Medulla oblongata (tissue), 1 donor: ENCODE measurements around the gene SCRN2.

ENCODE experiments used
- DNase-seq: peaks from one replicate; pipeline ENCODE4 v3.0.0-alpha.2; 2015; ENCODE audit errors: extremely low spot score

SCRN2 gene

DNA sequence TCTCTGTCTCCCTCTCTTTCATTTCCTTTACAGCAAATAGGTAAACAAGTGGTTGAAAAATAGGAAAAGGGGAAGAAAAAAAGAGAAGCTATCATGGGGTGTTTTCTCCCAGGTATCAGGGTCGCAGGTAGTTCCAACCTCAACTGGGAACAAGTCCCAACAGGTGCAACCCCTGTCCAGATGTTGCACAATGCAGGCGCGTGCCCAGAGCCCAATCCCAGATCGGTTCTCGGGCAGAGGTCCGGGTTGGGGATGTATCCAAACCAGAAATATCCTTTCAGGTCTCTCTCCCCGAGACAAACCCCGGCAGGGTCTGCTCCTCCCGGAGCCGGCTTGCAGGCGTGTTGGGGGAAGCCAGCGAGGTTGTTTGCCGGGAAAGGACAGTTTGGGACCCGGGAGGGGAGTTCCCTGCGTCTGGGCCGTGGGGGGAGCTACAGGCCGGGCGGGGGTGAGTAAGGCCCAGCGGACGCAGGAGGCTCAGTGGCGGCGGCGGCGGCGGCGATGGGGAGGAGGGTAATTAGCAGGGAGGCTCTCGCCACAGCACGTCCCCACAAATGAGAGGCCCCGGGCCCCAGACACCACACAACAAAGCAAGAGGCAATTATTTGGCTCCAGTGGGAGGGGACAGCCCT, 31.1 kb upstream of the SCRN2 start:
- no peak for DNase-seq

DNA sequence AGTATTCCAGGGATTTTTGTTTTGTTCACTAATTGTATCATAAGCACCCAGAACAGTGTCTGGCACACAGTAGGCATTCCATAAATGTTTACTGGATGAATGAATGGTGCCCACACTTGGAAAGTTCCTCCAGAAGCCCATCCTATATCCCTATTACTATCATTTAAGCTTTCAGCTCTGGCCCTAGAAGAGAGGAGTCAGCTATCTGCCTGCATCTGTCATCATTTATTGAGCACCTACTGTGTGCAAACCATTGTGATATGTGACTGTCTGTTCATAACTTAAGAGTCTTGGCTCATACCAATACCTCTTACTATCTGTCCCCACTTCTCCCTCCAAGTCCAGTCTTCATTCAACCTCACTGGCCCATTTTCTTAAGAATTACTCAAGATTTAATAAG, 30.0 kb upstream of the SCRN2 start:
- DNase-seq: no peak

- DNase-seq: no peak
These were observed 29.0 kb upstream of the SCRN2 start for GRCh38 chr17:47870056-47870455.

DNA sequence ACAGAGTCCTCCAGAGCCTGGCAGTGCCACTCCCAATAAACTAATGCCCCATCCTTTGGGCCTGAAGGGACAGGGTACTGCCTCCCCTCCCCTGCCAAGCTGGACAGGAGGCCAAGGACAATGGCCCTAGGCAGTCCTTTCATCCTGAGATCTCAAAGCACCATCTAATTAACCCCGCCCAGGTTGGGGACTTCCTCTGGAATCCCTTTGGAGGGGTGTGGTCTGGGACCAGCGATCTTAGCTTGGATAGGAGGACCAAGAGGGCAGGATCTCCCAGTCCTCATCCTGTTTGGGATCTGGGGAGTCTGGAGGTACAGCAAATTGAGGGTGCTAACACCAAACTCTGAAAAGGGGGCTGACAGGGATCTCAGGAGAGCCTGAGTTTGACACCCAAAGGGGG, 28.0 kb upstream of the SCRN2 start:
- DNase-seq: no peak

DNA sequence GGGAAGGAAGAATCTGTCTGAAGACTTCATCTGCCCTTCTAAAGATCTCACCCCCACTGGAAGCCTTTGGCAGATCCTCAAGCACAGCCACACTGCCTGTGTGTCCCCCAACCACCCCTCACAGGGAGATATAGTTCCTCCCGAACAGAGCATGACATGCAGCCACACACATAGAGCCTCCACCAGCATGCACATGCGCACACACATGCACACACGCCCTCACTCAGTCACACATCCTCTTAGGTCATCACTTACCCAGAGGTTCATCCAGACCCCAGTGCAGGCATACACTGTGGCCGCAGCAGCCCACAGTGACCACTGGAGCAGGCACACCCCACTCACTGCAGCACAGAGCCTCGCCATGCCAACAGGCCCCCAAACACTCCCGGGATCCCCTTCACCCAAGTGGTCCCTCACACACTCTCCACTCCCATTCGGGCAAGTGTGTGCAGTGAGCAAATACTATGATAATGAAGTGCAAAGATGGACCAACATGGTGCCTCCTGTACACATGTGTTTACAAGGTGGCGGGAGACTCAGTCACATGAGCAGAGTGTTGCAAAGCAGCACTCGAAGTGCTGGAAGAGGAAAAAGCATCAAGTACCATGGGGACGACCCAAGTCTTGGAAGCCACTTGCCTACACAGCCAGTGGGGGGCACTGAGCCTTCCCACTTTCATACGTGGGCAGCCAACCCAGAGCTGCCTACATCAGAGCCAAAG, 26.9 kb upstream of the SCRN2 start:
- DNase-seq: no peak

- no peak for DNase-seq
These were observed 25.9 kb upstream of the SCRN2 start for GRCh38 chr17:47866941-47867340.

- no peak for DNase-seq
These were observed 23.7 kb upstream of the SCRN2 start for GRCh38 chr17:47864791-47865216.

DNA sequence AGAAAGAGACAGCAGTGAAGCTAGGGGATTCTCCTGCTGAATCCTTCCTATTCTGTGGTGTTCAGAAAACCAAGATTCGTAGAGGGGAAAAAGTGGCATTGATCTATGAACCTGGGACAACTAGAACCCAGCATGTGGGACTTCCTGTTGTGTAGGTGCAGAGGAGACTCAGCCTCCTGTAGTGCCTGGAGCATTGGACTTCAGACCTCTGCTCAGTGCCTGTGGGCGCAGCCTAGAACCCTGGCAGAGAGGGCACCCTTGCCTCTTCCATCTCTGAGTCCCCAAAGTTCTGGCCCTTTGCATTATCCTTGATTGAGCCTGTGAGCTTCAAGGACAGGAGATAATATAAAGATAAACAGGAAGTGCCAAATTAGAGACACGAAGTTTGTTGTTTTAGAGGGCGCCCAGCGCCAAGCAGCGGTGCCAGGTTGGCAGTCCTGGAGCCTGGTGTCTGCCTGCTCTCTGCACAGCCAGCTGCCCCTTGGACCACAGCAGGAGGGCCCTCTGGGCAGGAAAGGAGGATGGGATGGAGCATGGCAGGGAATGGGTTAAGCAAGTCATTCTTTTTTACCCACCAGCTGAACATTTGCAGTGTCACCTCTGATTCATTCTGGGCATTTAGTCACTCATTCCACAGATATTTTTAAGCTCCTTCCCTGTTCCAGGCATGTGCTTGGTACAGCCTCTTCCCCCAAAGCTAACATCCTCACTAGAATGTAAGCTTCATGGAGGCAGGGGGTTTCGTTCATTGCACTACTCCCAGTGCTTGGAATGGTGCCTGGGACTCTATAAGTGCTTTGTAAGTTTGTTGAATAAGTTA, 21.8 kb upstream of the SCRN2 start:
- DNase-seq: no peak

GRCh38 chr17:47860386-47860785, 19.3 kb upstream of the SCRN2 start:
- DNase-seq: no peak

GRCh38 chr17:47857551-47858455, 16.7 kb upstream of the SCRN2 start:
- DNase-seq: no peak

GRCh38 chr17:47856830-47857229, 15.8 kb upstream of the SCRN2 start:
- no peak for DNase-seq

GRCh38 chr17:47855737-47856136, 14.7 kb upstream of the SCRN2 start:
- no peak for DNase-seq

DNA sequence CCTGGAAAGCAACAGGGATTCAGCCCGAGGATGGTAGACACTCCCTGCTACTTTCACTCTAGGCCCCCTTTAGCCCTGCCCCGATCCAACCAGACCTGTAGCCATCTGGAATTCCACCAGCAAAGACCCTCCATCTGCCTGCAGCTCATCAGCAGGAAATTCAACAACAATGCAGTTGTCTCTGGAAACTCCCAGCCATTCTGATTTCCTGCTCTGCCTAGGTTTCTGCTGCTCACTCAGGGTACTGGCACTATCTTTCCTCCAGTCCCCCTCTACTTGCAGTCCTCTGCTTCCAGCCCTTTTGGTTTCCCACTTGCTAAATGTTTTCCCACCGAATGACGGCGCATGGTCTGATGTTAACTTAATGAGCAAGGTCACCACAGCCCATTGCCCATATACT, 12.5 kb upstream of the SCRN2 start:
- no peak for DNase-seq

DNA sequence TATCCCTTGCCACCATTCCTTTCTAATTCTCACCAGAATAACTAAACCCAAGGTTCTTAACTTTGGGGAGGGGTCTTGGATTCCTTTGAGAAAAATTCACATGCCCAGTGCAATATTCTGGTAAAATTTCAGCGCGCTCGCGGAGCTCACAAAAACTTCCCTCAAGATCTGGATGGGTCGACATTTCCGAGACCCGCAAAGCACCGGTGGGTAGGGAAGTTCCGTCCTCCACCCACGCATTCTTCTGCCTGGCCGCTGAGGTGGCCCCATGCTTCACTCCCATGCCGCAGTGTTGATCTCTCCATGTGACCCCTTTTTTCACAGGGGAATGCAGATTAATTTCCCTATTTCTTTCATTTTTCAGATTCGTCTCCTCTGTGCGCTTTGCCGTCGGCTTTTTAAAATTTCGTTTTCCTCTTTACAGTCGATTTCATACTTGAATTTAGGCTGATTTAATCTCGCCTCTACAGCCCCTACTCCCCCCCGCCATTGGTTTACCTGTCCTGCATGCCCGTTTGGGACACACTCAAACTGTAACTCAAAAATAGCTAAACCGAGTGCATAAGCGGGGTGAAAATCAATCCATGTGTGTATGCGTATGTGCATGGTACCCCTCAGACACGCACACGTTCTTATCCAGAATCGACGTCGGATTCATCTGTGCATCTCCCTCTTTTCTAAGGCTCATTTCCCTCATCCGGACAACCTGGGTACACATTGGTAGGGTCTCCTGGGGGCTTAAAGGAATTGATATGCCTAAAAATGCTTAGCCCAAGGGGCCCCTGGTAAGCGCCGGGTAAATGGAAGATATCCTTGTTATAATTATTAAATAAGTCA, 11.3 kb upstream of the SCRN2 start:
- no peak for DNase-seq

GRCh38 chr17:47851764-47852112, 10.7 kb upstream of the SCRN2 start:
- DNase-seq: no peak

DNA sequence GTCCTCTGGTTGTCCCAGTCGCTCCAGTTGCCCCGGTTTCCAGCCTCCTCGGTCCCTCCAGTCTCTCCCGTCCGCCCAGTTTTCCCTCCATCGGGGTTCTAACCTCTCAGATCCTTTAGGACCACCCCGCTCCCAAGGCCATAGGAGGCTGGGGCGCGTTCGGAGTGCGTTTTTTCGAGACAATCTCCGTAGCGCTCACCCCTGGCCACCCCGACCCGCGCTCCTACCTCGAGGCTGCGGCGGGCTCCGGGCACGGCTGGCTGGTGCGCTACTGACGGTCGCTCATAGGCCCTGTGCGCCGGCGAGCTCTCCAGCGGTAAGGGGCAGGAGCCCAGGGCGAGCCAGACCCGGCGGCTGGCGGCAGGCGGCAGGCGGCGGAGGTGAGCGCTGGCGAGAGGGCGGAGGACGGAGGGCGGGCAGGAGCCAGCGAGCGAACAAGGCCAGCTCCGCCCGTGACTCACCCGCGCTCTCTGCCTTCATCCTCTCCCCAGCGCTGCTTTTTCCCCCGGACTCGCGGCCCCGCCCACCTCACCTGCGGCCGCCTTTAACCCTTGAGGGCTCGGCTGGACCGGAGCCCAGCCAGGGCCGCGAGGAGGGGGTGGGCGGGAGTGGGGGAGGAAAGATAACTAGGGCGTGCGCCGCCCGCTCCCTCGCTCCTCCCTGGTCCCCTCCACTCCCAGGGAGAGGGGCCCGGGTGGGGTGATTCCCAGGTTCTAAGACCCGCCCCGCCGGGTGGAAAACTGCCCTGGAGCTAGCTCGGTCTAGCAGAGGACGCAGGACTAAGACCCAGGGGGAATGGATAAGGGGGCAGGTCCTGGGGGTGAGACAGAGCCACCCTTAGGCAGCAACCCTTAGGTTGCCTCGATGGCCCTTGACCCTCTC, 9.9 kb upstream of the SCRN2 start, which contains the start of gene SP6:
SP6 (minus strand) TSS at position 472 of the 882 bp plus-strand sequence. CDS start 2,734 bp downstream, outside the sequence.
- DNase-seq: no peak

DNA sequence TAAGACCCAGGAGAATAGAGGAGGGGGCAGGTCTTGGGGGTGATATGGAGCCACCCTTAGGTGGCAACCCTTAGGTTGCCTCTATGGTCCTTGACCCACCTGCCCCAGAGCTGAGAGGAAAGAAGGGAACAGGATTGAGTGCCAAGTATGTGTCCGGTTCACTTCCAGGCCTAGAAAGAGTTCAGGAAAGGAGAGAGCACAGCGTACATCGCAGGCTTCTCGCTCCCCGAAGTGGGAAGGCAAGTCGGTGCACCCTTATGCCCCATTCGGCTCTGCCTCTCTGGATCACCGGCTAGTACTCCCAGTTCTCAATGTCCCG, 9.3 kb upstream of the SCRN2 start:
- no peak for DNase-seq

DNA sequence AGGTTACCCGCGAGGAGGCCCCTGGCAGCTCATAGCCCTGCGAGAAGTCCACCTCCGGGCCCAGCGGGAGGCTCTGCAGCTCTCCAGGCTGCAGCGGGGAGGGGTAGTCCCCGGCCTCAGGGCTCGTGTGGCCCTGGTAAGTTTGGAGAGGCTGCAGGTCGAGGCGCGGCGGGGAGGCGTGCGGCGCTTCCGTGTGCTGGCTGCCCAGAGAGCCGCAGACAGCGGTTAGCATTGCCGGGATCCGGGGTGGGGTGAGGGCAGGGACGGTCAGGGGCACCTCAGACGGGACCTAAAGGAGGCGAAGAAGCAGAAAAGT, 7.1 kb upstream of the SCRN2 start:
- no peak for DNase-seq

- DNase-seq: no peak
These were observed 6.5 kb upstream of the SCRN2 start for GRCh38 chr17:47847341-47848197.
